HG03457 (cell line): ENCODE measurements around the gene LAYN.

ENCODE experiments used
- ATAC-seq: cut with Tn5 transposase; IDR thresholded peaks from one replicate; pipeline ENCODE4 v1.9.1; 2021; ENCODE audit warnings: moderate number of reproducible peaks; ENCODE audit not compliant: unreplicated experiment

Gene LAYN

GRCh38 chr11:111591187-111591960 lies 50.9 kb downstream of the LAYN start:
- ATAC-seq = no peak

- ATAC-seq = no peak
Measured at GRCh38 chr11:111592491-111592890, 52.0 kb downstream of the LAYN start.

- ATAC-seq = no peak
Measured at GRCh38 chr11:111596319-111596718, 55.8 kb downstream of the LAYN start.

GRCh38 chr11:111598148-111598547 lies 57.6 kb downstream of the LAYN start:
- ATAC-seq = no peak

GRCh38 chr11:111598559-111598958 lies 58.0 kb downstream of the LAYN start:
- ATAC-seq = no peak

- ATAC-seq = no peak
Measured at GRCh38 chr11:111601636-111601978, 61.1 kb downstream of the LAYN start.

GRCh38 chr11:111601979-111602864 lies 61.7 kb downstream of the LAYN start, which contains the start of gene SIK2:
Gene SIK2 (plus strand): TSS chr11:111602449. CDS start chr11:111602564, 115 bp downstream.
- ATAC-seq = peak; percentile 87

- ATAC-seq = no peak
Measured at GRCh38 chr11:111602865-111603610, 62.5 kb downstream of the LAYN start.

GRCh38 chr11:111603611-111604130 lies 63.2 kb downstream of the LAYN start:
- no peak for ATAC-seq

- ATAC-seq = no peak
Measured at GRCh38 chr11:111604392-111605009, 64.0 kb downstream of the LAYN start.

- ATAC-seq = no peak
Measured at GRCh38 chr11:111605681-111606080, 65.2 kb downstream of the LAYN start.

GRCh38 chr11:111606986-111607385 lies 66.5 kb downstream of the LAYN start:
- ATAC-seq = no peak

- no peak for ATAC-seq
Measured at GRCh38 chr11:111607751-111608150, 67.2 kb downstream of the LAYN start.
